ENCODE measurements around the gene SMG5.

SMG5 gene

GRCh38 chr1:156212833-156213643 lies 69.6 kb downstream of the SMG5 start, which contains the start of gene PMF1:
Gene PMF1 (plus strand): TSS chr1:156213007. CDS start chr1:156213016, 9 bp downstream.
- TF ChIP-seq CTCF (IDR thresholded peaks at IDR 0.05) (0 out of 2 replicates have a peak, but pooled peaks have one; percentile 6), ZFX (IDR thresholded peaks at IDR 0.05; ENCODE audit: borderline replicate concordance) (no peak)
- H3K27ac ChIP-seq: peak within 1 kb of the TSS; percentile 93

- TF ChIP-seq ZFX (IDR thresholded peaks at IDR 0.05; ENCODE audit: borderline replicate concordance) (no peak), CTCF (IDR thresholded peaks at IDR 0.05) (no peak)
- H3K27ac ChIP-seq: peak overlapping the region; percentile 93
Measured at GRCh38 chr1:156212130-156212529, 70.5 kb downstream of the SMG5 start.

GRCh38 chr1:156211243-156211642 lies 71.4 kb downstream of the SMG5 start:
- peak overlapping the region; percentile 93; the same call in 1 of the 2 replicates for H3K27ac ChIP-seq
- TF ChIP-seq CTCF (IDR thresholded peaks at IDR 0.05): no peak
- TF ChIP-seq ZFX (IDR thresholded peaks at IDR 0.05; ENCODE audit: borderline replicate concordance): no peak

GRCh38 chr1:156204686-156205085 lies 77.9 kb downstream of the SMG5 start:
- no peak for TF ChIP-seq CTCF (IDR thresholded peaks at IDR 0.05)
- no peak for TF ChIP-seq ZFX (IDR thresholded peaks at IDR 0.05; ENCODE audit: borderline replicate concordance)
- no peak overlapping the region for H3K27ac ChIP-seq

- H3K27ac ChIP-seq: no peak overlapping the region
- TF ChIP-seq ZFX (IDR thresholded peaks at IDR 0.05; ENCODE audit: borderline replicate concordance): no peak
- no peak for TF ChIP-seq CTCF (IDR thresholded peaks at IDR 0.05)
Measured at GRCh38 chr1:156203331-156203730, 79.3 kb downstream of the SMG5 start.

- TF ChIP-seq ZFX (IDR thresholded peaks at IDR 0.05; ENCODE audit: borderline replicate concordance): no peak
- H3K27ac ChIP-seq: no peak overlapping the region
Measured at GRCh38 chr1:156200044-156200443, 82.6 kb downstream of the SMG5 start.
